ENCODE measurements around the gene PRKCG.

DNA sequence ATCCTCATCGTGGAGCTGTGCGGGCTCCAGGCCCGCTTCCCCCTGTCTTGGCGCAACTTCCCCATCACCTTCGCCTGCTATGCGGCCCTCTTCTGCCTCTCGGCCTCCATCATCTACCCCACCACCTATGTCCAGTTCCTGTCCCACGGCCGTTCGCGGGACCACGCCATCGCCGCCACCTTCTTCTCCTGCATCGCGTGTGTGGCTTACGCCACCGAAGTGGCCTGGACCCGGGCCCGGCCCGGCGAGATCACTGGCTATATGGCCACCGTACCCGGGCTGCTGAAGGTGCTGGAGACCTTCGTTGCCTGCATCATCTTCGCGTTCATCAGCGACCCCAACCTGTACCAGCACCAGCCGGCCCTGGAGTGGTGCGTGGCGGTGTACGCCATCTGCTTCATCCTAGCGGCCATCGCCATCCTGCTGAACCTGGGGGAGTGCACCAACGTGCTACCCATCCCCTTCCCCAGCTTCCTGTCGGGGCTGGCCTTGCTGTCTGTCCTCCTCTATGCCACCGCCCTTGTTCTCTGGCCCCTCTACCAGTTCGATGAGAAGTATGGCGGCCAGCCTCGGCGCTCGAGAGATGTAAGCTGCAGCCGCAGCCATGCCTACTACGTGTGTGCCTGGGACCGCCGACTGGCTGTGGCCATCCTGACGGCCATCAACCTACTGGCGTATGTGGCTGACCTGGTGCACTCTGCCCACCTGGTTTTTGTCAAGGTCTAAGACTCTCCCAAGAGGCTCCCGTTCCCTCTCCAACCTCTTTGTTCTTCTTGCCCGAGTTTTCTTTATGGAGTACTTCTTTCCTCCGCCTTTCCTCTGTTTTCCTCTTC lies 8.0 kb upstream of the PRKCG start:
- TF ChIP-seq, protein P1, sequence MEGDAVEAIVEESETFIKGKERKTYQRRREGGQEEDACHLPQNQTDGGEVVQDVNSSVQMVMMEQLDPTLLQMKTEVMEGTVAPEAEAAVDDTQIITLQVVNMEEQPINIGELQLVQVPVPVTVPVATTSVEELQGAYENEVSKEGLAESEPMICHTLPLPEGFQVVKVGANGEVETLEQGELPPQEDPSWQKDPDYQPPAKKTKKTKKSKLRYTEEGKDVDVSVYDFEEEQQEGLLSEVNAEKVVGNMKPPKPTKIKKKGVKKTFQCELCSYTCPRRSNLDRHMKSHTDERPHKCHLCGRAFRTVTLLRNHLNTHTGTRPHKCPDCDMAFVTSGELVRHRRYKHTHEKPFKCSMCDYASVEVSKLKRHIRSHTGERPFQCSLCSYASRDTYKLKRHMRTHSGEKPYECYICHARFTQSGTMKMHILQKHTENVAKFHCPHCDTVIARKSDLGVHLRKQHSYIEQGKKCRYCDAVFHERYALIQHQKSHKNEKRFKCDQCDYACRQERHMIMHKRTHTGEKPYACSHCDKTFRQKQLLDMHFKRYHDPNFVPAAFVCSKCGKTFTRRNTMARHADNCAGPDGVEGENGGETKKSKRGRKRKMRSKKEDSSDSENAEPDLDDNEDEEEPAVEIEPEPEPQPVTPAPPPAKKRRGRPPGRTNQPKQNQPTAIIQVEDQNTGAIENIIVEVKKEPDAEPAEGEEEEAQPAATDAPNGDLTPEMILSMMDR (conservative IDR thresholded peaks at IDR 0.05; ENCODE audit: low read length) = no peak
- no peak for TF ChIP-seq EZH2phosphoT487 (IDR thresholded peaks at IDR 0.05; ENCODE audit: borderline replicate concordance, low read depth, low read length)
